GM12873 (cell line): Measurements from ENCODE around the gene ENTHD1.

Experiments
- CTCF ChIP-seq: IDR thresholded peaks from 2 replicates; pipeline ENCODE4 v1.5.1; 2012; ENCODE audit warnings: low read depth, mild to moderate bottlenecking, moderate library complexity, low read length, control low read depth; ENCODE audit not compliant: insufficient read depth; ENCODE audit errors: missing control alignments

ENTHD1 gene

DNA sequence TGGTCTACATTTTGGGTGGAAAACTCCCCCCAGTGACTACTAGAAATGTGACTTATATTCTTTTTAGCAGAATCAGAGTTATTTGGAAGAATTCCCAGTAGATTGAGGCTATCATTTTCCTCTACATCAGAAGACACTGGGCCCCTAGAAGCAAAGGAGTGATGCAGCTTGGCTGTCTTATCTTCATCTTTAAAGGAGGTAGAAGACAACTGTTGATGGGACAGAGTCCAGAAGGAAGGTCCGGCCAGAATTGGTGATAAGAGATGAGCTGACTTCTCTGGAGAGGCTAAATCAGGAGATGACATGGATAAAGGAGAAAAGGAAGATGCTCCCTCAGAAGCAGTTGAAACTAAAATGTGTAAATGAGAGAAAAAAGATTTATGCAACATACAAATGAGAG lies 149.6 kb downstream of the ENTHD1 start:
- no peak for TF ChIP-seq CTCF

DNA sequence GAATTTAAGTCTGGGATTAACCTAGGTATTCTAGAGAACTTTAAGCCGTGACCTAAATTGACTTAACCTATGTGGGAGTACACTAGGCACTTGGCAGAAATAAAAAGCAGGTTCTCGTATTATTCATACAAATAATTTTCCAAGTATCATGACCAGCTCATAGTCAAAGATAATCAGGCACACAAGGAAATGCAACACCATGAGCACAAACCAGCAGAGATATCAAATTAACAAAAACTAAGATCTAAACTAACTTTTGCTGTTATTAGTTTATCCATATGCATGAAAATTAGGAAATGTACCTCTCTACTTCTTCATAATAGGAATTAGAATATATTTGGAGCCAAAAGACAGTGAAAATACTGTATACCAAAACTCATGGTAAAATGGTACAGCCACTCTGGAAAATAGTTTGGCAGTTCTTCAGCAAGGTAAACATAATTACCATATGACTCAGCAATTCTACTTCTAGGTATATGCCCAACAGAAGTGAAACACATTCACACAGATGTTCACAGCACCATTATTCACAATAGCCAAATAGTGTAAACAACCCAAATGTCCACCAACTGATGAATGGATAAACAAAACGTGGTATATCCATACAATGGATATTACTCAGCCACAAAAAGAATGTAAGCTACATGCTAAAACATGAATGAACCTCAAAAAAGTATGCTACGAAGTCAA lies 154.1 kb downstream of the ENTHD1 start:
- no peak for TF ChIP-seq CTCF

DNA sequence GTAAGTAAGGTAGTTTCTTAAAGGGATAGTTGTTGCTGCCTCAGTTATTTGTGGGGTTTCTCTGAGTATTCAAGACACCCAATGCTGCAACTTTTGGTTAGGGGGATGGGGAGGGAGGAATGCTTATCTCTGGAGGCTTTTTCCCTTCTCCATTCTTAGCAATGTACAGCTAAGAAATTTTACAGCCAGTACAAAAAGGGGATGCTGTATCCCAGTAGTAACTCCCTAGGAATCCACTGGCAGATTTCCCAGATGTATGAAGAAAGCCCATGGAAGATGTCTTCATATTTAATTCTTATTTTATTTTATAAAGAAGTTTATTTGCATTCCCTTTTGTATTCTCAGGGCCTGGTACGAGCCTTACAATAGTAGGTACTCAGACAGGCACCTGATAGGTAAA lies 154.8 kb downstream of the ENTHD1 start:
- TF ChIP-seq CTCF = no peak

- TF ChIP-seq CTCF = no peak
These were observed 157.8 kb downstream of the ENTHD1 start for GRCh38 chr22:39735776-39736175.

DNA sequence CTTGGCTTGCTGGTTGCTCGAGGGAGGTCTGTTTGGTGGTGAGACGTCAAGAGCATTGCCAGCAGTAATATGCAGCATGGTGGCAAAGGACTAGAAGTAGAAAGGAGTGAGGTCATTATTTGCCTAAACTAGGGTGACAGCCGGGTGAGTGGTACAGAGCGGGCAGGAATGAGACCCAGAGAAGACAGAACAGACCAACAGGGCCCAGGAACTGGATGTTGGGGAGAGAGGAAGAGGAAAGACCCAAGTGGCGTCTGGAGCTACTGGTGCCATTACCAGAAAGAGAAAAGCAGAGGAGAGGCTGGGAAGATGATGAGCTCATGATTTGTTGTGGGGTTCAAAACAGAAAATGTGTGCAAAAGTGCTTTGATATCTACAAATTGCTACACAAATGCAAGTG lies 158.7 kb downstream of the ENTHD1 start:
- no peak for TF ChIP-seq CTCF

- no peak for TF ChIP-seq CTCF
These were observed 160.4 kb downstream of the ENTHD1 start for GRCh38 chr22:39733191-39733590.

- TF ChIP-seq CTCF = no peak
These were observed 160.9 kb downstream of the ENTHD1 start for GRCh38 chr22:39732625-39733024.
